Measurements from ENCODE around the gene ZNF543. TPM values are rescaled to one million over a fixed set of nuclear protein-coding genes. Genes with fewer than 3 reads are reported as not detected.

ZNF543 gene
- total and polyA plus RNA-seq, 9 of the 15 experiments (the other 6 are each of a cell fraction or from before 2014, with no cell fraction given): 0.14 to 5.5 (median 2.4) TPM

- TF ChIP-seq ZNF778 (CRISPR knock-in tag; IDR thresholded peaks at IDR 0.05) (no peak), GTF2E2 (tag; IDR thresholded peaks at IDR 0.05) (peak; percentile 84), PREB (CRISPR knock-in tag; IDR thresholded peaks at IDR 0.05) (no peak), HMG20A (CRISPR knock-in tag; conservative IDR thresholded peaks at IDR 0.05) (no peak), ZNF449 (CRISPR knock-in tag; IDR thresholded peaks at IDR 0.05) (no peak), MAFG (tag; conservative IDR thresholded peaks at IDR 0.05) (no peak), EZH2 (IDR thresholded peaks at IDR 0.05; ENCODE audit: borderline replicate concordance, low read depth, low read length) (no peak), U2AF1 (optimal IDR thresholded peaks at IDR 0.05; ENCODE audit: low read depth, low read length) (no peak), TCF7 (IDR thresholded peaks at IDR 0.05; ENCODE audit: borderline replicate concordance) (no peak), POLR2AphosphoS2 (IDR thresholded peaks at IDR 0.05; ENCODE audit: low read length) (no peak), BCOR (IDR thresholded peaks at IDR 0.05) (no peak), RB1 (IDR thresholded peaks at IDR 0.05; ENCODE audit: low read depth) (peak; percentile 75), FOXM1 (IDR thresholded peaks at IDR 0.05; ENCODE audit: low read depth) (no peak), FOXM1 (CRISPR knock-in tag; IDR thresholded peaks at IDR 0.05; ENCODE audit: low read depth) (no peak), DMBX1 (CRISPR knock-in tag; IDR thresholded peaks at IDR 0.05; ENCODE audit: borderline replicate concordance) (no peak), MXD1 (CRISPR knock-in tag; IDR thresholded peaks at IDR 0.05; ENCODE audit: borderline replicate concordance, poor library complexity, severe bottlenecking) (no peak), LARP7 (IDR thresholded peaks at IDR 0.05) (no peak), ZC3H8 (IDR thresholded peaks at IDR 0.05) (no peak), ZNF75A (CRISPR knock-in tag; IDR thresholded peaks at IDR 0.05) (no peak), ZNF133 (CRISPR knock-in tag; IDR thresholded peaks at IDR 0.05) (peak; percentile 69; the same call in 1 of the 2 replicates), MECOM (CRISPR knock-in tag; IDR thresholded peaks at IDR 0.05) (no peak), ARNT (IDR thresholded peaks at IDR 0.05) (no peak), PML (IDR thresholded peaks at IDR 0.05; ENCODE audit: low read length) (peak; percentile 38; the same call in 1 of the 2 replicates), GATAD2B (IDR thresholded peaks at IDR 0.05; ENCODE audit: borderline replicate concordance) (no peak), CHD1 (IDR thresholded peaks at IDR 0.05; ENCODE audit: low read length) (no peak), EP400 (IDR thresholded peaks at IDR 0.05) (no peak), ESRRB (CRISPR knock-in tag; IDR thresholded peaks at IDR 0.05; ENCODE audit: borderline replicate concordance) (no peak), HDAC3 (IDR thresholded peaks at IDR 0.05; ENCODE audit: borderline replicate concordance, partially characterized antibody) (no peak), HLTF (IDR thresholded peaks at IDR 0.05) (no peak), MTF1 (CRISPR knock-in tag; IDR thresholded peaks at IDR 0.05; ENCODE audit: borderline replicate concordance) (no peak), THRAP3 (IDR thresholded peaks at IDR 0.05; ENCODE audit: borderline replicate concordance) (no peak)
Measured at GRCh38 chr19:57280165-57280961, 39.9 kb upstream of the ZNF543 start, which contains the start of gene ZNF460 (continued).
